ENCODE measurements around the gene RPS10.
"Not testable (repeated sequence)": the region's sequence is repeated elsewhere in the genome, so short reads cannot be mapped to it uniquely, and the experiment has no call there.

RPS10 gene

DNA sequence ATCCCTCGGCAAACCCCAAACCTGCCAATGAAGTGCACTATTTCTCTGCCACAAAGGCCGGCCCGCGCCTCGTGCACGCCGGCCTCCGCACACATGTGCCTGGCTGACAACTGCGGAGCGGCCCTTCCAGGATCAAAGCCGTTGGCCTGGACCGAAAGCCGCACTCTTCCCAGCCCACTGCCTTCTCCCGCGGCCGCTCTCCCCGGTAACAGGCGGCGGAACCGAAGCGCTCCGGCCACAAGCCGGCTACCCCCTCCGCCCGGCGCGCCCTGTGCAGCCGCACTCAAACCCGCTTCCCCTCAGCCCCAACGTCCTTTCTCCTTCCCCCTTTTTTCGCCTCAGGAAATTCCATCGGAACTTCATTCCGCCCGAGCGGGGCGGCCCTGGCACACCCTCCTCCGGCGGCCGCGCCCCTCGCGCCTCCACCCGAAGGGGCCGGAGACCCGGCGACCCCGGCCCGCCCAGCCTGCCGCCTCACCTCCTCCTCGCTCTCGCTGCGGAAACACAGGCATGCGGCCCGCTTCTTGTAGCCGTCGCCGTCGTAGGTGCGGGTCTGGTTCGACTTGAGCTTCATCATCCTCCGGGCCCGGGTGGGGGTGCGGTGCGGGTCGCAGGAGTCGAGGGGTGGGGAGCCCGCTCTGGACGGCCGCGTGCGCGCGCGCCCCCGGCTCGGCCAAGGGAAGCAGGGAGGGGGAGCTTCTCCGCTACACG is 33.9 kb downstream of the RPS10 start:
- DNase-seq: peak; percentile 39

DNA sequence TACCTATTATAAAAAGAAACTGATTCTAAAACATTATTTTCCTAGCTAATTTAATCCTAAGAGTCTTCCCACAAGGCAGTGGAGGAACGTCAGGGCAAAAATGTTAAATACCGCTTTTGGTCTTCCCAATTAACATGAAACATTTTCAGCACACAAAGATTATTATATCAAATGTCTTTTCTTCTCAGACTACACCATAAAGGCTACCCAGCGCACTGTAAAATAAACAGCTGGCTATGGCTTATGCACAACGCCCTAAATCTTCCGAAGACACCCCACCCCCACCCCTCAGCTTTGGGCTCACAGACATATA is 34.4 kb downstream of the RPS10 start:
- DNase-seq: no peak

DNA sequence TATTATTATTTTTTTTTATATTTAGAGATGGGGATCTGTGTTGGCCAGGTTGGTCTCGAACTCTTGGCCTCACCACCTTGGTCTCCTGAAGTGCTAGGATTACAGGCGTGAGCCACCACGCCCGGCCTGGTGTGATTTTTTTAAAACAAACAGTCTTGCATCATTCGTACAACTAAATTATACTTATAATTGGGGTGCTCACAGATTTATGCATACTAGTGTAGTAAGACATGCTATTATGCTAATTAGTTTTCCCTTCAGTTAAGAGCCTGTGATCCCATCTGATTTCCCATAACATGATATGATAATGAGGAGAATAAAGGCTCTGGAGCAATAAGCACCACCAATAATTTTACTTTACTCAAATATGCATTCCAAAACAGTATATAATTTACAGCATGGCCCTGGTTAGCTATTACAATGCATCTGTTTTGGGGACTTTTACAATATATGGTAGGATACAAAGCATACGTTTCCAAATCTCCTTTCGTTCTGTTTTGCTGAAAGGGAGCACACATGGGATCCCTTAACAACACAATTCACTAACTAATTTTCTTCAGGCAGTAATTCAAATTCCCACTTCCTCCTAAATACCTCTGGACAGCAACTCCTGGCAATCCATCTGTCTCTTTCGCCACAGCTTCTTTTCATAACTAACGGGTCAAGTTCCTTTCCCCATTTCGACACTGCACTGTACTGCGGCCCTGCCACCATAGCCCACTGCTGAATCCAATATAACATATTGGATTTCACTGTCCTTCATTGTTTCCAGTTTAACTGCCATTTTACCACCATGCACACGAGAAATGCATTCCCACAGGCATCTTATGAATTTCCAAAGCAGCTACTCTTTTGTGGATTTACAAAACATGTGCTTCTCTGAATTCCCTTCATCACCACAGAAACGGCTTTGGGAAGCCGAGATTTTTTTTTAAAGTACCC is 35.1 kb downstream of the RPS10 start:
- no peak for DNase-seq

DNA sequence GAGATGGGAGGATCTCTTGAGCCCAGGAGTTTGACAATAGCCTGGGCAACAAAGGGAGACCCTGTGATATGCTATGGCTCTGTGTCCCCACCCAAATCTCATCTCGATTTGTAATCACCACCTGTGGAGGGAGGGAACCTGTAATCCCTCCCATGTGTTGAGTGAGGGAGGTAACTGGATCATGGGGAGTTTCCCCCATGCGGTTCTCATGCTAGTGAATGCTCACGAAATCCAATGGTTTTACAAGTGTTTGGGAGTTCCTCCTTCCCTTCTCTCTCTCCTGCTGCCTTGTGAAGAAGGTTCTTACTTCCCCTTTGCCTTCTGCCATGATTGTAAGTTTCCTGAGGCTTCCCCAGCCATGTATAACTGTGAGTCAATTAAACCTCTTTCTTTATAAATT is 36.8 kb downstream of the RPS10 start:
- DNase-seq: no peak

DNA sequence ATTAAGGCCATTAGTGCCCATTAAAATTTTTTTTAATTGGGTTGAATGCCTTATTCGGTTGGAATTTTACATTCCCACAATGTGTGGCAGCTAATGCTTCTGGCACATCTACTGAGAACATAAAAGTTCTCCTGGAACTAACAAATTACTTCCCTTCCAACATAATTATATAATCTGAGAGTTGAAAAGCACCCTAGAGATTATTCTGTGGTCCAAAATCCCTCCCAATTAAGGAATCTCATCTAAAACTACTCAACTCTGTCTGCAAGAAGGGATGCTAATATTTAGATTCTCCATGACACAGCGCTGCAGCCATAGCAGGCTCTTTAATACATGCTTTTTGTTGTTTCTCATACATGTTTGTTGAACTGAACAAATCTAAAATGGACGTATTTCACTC is 37.4 kb downstream of the RPS10 start:
- DNase-seq: no peak

DNA sequence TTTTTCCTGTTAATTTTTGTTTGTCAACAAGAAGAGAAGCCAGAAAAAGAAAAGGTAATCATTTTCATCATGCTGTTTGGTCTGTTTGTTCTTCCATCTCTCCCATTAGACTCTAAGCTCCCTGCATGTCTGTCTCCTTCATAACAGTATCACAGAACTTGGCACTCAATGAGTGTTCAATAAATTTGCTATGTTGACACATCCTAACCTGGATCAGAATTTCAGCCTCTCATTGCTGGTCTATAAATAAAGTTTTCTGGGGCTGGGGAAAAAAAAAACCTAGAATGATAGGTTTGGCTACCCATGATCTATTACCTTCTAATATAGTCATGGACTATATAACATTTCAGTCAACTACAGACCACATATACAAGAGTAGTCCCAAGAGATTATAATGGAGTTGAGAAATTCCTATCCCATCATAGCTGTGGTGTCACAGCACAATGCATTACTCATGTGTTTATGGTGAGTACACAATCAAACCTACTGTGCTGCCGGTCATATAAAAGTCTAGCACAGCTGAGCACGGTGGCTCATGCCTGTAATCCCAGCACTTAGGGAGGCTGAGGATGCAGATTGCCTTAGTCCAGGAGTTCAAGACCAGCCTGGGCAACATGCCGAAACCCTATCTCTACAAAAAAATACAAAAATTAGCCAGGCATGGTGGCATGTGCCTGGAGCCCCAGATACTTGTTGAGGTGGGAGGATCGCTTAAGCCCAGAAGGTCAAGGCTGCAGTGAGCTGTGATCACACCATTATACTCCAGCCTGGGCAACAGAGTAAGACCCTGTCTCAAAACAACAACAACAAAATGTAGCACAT is 39.3 kb downstream of the RPS10 start:
- DNase-seq: no peak

DNA sequence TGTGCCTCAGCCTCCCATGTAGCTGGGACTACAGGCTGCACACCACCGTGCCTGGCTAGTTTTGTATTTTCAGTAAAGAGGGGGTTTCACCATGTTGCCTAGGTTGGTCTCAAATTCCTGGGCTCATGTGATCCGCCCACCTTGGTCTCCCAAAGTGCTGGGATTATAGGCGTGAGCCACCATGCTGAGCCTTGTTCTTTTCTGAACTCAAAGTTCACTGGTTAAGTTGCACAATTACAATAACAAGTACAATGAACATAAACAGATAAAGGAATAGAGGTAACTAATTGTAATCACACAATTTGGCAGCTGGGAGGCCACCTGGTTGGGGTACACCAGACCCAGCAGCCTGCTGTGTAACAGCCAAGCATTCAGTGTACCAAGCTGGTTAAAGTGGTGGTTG is 40.1 kb downstream of the RPS10 start:
- no peak for DNase-seq

DNA sequence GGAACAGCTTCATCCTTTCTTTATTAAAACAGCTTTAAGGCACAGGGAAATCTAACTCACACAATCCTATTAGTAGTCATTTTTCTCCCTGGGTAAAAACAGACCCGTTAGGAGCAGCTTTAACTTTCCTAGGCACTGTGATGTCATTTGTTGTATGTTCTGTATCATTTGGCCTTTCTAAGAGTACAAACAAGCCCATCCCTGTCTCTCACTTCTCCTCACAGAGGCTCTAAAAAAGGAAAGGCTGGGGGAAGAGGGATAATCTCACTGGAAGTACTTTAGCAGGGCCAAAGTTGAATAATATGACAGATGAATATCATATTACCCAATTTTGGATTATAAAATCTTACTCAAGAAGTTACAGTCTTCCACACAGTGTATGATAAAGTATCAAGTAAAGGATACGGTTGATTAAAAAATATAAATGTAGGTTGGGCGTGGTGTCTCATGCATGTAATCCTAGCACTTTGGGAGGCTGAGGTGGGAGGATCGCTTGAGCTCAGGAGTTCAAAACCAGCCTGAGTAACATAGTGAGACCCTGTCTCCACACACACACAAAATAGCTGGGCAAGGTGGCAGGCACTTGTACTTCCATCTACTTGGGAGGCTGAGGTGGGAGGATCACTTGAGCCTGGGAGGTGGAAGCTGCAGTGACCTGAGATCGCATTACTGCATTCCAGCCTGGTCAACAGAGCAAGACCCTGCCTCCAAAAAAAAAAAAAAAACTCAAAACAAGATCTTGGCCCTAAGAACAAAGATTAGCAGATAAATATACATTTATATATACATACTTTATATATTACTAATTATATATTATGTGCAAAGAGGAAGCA is 41.3 kb downstream of the RPS10 start:
- DNase-seq: no peak

DNA sequence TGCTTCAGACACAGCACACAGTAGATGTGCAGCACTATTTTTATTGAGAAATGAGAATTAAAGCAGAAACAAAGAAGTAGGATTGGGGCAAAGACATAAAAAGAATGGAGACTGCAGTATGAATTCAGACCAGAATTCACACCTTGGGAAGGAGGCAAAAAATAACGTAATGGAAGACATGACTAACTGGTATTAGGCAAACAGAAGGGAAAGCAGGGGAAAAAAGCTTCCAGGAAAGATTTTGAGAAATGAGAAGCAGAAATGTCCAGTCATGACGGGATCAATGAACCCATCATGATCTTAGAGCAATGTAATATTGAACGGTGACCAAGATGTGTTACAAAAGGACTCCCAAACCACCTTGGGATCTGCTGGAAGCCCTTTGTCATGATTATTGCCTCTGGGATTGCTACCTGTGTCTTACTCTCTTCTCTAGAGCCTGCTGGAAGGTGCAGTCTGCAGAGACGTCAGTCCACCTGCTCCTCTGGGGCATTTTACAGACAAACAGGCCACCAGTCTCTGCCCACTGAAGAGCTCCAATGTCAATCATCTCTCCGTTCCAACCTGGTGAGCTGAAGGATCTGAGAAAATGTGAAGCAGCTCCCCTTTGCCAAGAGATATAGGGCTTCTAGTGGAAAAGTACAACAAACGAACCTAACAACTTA is 42.1 kb downstream of the RPS10 start:
- no peak for DNase-seq

DNA sequence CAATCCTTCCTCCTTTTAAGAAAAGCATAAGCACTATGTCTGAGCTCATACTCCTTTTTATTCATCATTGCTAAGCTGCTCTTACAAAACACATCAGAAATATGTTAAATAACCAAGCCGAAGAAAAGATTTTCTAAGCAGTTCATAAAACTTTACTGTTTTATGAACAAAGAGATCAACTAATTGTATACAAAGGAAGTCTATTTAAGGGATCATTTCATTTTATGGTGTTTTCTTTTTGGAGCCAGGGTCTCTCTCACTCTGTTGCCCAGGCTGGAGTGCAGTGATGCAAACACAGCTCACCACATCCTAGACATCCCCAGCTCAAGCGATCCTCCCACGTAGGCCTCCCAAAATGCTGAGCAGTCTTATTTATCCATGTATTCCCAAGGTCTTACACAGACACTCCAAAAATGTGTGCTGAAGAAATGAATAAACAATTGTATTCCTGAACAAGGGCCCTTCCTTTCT is 42.7 kb downstream of the RPS10 start:
- no peak for DNase-seq

DNA sequence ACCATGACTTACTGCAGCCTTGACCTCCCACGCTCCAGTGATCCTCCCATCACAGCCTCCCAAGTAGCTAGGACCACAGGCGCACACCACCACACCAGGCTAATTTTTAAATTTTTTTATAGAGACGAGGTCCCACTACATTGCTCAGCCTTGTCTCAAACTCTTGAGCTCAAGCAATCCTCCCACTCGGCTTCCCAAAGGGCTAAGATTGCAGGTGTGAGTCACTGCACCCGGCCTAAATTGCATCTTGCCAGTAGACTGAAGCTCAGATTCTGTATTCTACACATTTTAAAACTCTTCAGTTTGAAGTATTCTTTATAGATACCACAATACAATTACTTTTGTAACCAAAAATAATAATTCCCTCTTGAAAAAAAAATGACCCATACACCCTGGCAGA is 44.8 kb downstream of the RPS10 start:
- no peak for DNase-seq

DNA sequence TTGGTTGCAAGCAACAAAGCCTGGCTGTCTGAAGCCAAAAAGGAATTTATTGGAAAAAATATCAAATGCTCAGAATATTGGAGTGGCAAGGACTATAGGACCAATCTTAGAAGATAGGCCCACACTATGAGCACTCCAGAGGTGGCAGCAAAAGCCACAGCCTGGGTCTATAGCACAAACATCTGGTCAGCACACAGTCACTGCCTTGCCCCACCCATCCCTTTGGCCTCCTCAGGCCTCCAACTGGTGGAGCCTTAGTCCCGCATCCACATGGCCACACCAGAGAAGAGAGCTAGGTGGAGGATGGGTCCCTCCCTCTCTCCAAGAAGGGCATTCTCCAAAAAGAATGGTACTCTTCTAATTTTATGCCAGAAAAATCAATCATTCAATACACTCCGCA is 47.4 kb downstream of the RPS10 start:
- no peak for DNase-seq

DNA sequence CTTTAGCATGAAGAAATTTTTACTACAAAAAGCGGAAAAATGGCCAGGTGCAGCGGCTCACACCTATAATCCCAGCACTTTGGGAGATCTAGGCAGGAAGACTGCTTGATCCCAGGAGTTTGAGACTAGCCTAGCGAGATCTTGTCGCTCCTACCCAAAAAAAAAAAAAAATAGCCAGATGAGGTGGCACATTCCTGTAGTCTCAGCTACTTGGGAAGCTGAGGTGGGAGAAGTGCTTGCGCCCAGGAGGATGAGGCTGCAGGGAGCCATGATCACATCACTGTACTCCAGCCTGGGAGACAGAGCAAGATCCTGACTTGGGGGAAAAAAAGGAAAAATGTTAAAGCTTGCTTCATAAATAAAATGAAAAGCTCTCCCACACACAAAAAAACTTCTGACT is 47.9 kb downstream of the RPS10 start:
- DNase-seq: no peak

DNA sequence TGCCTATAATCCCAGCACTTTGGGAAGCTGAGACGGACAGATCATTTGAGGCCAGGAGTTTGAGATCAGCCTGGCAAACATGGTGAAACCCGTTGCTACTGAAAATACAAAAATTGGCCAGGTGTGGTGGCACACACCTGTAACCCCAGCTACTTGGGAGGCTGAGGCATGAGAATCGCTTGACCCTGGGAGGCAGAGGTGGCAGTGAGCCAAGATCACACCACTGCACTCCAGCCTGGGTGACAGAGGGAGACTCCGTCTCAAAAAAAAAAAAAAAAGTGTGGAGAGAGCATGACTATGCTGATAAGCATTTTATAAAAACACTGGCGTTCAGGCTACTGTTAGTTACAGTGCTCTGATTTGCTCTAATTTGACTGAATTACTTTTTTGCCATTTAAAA is 48.3 kb downstream of the RPS10 start:
- not testable (repeated sequence) for DNase-seq

DNA sequence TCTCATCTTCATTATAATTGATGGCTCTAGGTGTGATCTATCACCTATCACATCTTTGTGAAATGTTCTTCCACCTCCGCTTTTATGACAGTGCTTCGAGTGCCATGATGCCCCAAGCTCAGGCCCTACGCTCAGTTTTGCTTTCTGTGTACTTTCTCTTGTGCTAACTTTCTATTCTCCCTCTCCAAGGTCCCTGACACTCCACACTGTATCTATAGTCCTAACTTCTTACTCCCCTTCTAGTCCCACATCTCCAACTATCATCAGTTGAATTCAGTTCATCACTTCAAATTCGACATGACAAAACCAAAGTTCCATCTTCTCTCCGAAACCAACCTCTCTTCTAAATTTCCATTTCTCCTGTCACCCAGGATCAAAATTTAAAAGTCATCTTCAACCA is 50.0 kb downstream of the RPS10 start:
- no peak for DNase-seq

DNA sequence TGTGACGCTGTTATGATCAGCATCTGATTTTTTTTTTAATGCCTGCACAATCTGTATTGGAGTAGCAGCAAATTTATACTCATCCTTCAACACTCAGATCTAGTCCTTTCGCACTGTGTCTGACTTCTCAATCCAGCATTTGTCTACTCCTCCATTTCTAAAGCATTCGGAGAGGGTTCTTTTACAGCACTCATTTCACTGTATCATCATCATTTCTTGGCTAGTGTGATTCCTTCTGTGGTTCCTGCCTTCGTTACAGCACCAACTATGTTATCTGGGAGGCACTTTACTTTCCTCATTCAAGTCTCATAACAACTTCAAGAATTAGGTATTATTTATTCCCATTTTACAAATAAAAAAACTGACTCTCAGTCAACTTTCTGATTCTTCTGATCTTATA is 51.4 kb downstream of the RPS10 start:
- no peak for DNase-seq

DNA sequence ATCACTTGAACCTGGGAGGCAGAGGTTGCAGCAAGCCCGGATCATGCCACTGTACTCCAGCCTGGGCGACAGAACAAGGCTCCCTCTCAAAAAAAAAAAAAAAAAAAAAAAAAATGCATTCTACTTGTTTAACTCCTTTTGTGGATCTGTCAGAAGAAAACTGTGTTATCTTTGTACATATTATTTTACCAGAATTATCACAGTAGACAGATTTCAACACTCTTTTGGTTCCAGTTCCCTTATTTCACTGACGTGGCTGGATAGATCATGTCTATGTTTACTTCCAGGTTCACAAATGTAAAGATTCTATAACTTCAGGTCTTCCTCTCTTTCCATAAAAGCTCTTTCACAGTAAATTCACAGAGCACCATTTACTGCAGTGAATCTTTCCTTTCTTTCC is 51.8 kb downstream of the RPS10 start:
- no peak for DNase-seq

DNA sequence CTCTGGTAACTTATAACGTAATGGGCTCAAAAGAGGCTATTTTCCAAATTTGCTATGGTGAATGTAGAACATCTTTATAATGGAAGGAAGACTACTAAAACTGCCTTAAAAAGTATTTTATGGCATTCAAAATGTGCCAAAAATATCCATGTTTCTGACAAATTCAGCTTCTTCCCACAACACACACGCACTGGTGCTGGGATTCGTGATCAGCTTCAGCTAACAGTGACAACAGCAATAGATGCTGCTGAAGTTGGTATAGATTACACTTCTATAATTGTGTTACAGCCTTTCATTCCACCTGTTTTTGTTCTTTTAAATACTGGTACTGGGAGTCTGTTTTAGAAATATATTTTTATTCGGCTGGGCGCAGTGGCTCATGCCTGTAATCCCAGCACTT is 52.4 kb downstream of the RPS10 start:
- DNase-seq: no peak

DNA sequence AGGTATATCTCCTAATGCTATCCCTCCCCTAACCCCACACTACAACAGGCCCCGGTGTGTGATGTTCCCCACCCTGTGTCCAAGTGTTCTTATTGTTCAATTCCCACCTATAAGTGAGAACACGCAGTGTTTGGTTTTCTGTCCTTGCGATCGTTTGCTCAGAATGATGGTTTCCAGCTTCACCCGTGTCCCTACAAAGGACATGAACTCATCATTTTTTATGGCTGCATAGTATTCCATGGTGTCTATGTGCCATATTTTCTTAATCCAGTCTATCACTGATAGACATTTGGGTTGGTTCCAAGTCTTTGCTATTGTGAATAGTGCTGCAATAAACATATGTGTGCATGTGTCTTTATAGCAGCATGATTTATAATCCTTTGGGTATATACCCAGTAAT is 54.0 kb downstream of the RPS10 start:
- DNase-seq: not testable (repeated sequence)

DNA sequence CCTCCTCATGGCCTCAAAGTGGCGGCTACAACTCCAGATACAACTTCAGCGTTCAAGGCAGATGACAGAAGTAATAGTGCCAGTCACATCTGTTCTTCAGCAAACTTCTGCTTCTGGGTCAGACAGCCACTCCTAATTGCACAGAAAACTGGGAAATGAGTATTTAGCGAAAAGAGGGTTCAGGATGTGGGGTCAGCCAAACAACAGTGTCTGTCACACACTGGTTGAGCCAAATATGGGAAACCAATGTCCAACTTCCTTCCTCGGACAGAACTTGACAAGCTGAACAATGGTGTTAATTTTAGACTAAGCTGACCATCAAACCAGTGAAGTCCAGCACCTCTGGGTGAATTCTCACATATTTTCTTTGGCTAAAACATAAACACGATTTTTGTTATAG is 55.5 kb downstream of the RPS10 start:
- DNase-seq: no peak

DNA sequence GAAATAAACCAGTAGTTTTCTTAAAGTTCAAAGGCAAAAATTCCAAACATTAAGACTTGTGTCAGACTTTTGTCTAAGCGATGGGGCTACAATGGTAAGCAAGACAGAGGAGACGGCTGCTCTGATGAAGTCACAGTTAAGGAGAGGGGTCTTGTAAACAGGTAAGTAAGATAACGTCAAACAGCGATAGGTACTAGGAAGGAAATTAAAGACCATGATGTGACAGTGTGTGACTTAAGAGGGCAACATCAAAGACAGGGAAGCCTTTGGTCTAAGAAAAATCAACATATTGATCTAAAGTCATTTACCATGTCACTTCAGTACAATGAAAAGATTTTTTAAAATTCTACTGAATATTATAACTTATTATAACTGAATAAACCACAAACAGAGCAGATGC is 56.5 kb downstream of the RPS10 start:
- DNase-seq: no peak
